Activated T-helper 17 cell treated with anti-CD3 and anti-CD28 coated beads, Interleukin-2, amount 50 U/mL, for 72 hours (primary cell): ENCODE data around the gene CDCP2. TPM values are rescaled to one million over a fixed set of nuclear protein-coding genes. Genes with fewer than 3 reads are reported as not detected.
"Not testable (repeated sequence)": the region's sequence is repeated elsewhere in the genome, so short reads cannot be mapped to it uniquely, and the experiment has no call there.

Experiments
- ATAC-seq: fragments of 150-1000 bp; cut with Tn5 transposase; replicated peaks from 2 replicates; pipeline ENCODE4 v1.10.0; 2021; ENCODE audit warnings: mild to moderate bottlenecking, moderate library complexity
- H3K27ac Mint-ChIP-seq: one replicate; pipeline ENCODE4 v1.8.0; 2022; ENCODE audit warnings: mixed read lengths
- H3K27me3 Mint-ChIP-seq: one replicate; pipeline ENCODE4 v1.8.0; 2022; ENCODE audit warnings: mixed read lengths
- H3K36me3 Mint-ChIP-seq: one replicate; pipeline ENCODE4 v1.8.0; 2022; ENCODE audit warnings: low read depth, mild to moderate bottlenecking, mixed read lengths
- H3K4me1 Mint-ChIP-seq: one replicate; pipeline ENCODE4 v1.8.0; 2022; ENCODE audit warnings: mixed read lengths
- H3K4me3 Mint-ChIP-seq: one replicate; pipeline ENCODE4 v1.8.0; 2022; ENCODE audit warnings: mild to moderate bottlenecking, mixed read lengths
- H3K9me3 Mint-ChIP-seq: one replicate; pipeline ENCODE4 v1.8.0; 2022; ENCODE audit warnings: mixed read lengths
- total RNA-seq, 2 donors: library from RNA; stranded (reverse); gene quantifications; one replicate each; pipeline ENCODE4 v1.2.3, GENCODE V29; 2022

CDCP2 gene
- total RNA-seq, 2 donors from 2014 or later = 0.16 TPM; not detected in 1

- Mint-ChIP-seq H3K27me3 (no peaks in the 10 kb centered on the region), H3K4me1 (peaks cover 7% of the 10 kb centered on the region), H3K36me3 (no peaks in the 10 kb centered on the region), H3K4me3 (no peak overlapping the region), H3K9me3 (no peaks in the 10 kb centered on the region), H3K27ac (no peak overlapping the region)
- ATAC-seq = no peak
These were observed 21.3 kb upstream of the CDCP2 start for GRCh38 chr1:54174106-54174505.

- Mint-ChIP-seq H3K4me1 (peaks cover 7% of the 10 kb centered on the region), H3K27ac (no peak overlapping the region), H3K27me3 (no peaks in the 10 kb centered on the region), H3K9me3 (no peaks in the 10 kb centered on the region), H3K4me3 (no peak overlapping the region), H3K36me3 (no peaks in the 10 kb centered on the region)
- ATAC-seq = no peak
These were observed 20.9 kb upstream of the CDCP2 start for GRCh38 chr1:54173681-54174080.

GRCh38 chr1:54172614-54173599, 20.1 kb upstream of the CDCP2 start:
- H3K4me3 Mint-ChIP-seq = no peak overlapping the region
- no peak for ATAC-seq
- no peaks in the 10 kb centered on the region for H3K27me3 Mint-ChIP-seq
- H3K27ac Mint-ChIP-seq = no peak overlapping the region
- H3K9me3 Mint-ChIP-seq = no peaks in the 10 kb centered on the region
- no peaks in the 10 kb centered on the region for H3K36me3 Mint-ChIP-seq
- H3K4me1 Mint-ChIP-seq = peaks cover 7% of the 10 kb centered on the region

GRCh38 chr1:54171606-54172005, 18.8 kb upstream of the CDCP2 start:
- H3K4me3 Mint-ChIP-seq = no peak overlapping the region
- H3K27ac Mint-ChIP-seq = peak overlapping the region; percentile 86
- no peak for ATAC-seq
- peaks cover 7% of the 10 kb centered on the region for H3K4me1 Mint-ChIP-seq
- H3K36me3 Mint-ChIP-seq = no peaks in the 10 kb centered on the region
- no peaks in the 10 kb centered on the region for H3K27me3 Mint-ChIP-seq
- no peaks in the 10 kb centered on the region for H3K9me3 Mint-ChIP-seq

- Mint-ChIP-seq H3K36me3 (no peaks in the 10 kb centered on the region), H3K4me3 (no peak overlapping the region), H3K27me3 (no peaks in the 10 kb centered on the region), H3K4me1 (peaks cover 7% of the 10 kb centered on the region), H3K27ac (peak overlapping the region; percentile 86), H3K9me3 (no peaks in the 10 kb centered on the region)
- ATAC-seq = no peak
These were observed 18.2 kb upstream of the CDCP2 start for GRCh38 chr1:54171016-54171415.

- H3K27me3 Mint-ChIP-seq = no peaks in the 10 kb centered on the region
- H3K27ac Mint-ChIP-seq = no peak overlapping the region
- no peaks in the 10 kb centered on the region for H3K9me3 Mint-ChIP-seq
- peaks cover 7% of the 10 kb centered on the region for H3K4me1 Mint-ChIP-seq
- ATAC-seq = no peak
- no peak overlapping the region for H3K4me3 Mint-ChIP-seq
- no peaks in the 10 kb centered on the region for H3K36me3 Mint-ChIP-seq
These were observed 16.3 kb upstream of the CDCP2 start for GRCh38 chr1:54169068-54169467.

- Mint-ChIP-seq H3K9me3 (no peaks in the 10 kb centered on the region), H3K27ac (no peak overlapping the region), H3K4me1 (peaks cover 7% of the 10 kb centered on the region), H3K36me3 (no peaks in the 10 kb centered on the region), H3K27me3 (no peaks in the 10 kb centered on the region), H3K4me3 (no peak overlapping the region)
- no peak for ATAC-seq
These were observed 15.6 kb upstream of the CDCP2 start for GRCh38 chr1:54168206-54168965.

- Mint-ChIP-seq H3K4me3 (no peak overlapping the region), H3K27me3 (no peaks in the 10 kb centered on the region), H3K4me1 (peaks cover 7% of the 10 kb centered on the region), H3K27ac (no peak overlapping the region), H3K36me3 (no peaks in the 10 kb centered on the region), H3K9me3 (no peaks in the 10 kb centered on the region)
- no peak for ATAC-seq
These were observed 14.8 kb upstream of the CDCP2 start for GRCh38 chr1:54167422-54168139.

GRCh38 chr1:54166357-54166756, 13.6 kb upstream of the CDCP2 start:
- not testable (repeated sequence) for H3K27ac Mint-ChIP-seq, H3K27me3 Mint-ChIP-seq, H3K4me1 Mint-ChIP-seq, ATAC-seq, H3K4me3 Mint-ChIP-seq, H3K9me3 Mint-ChIP-seq, H3K36me3 Mint-ChIP-seq

GRCh38 chr1:54165146-54165545, 12.3 kb upstream of the CDCP2 start:
- no peaks in the 10 kb centered on the region for H3K36me3 Mint-ChIP-seq
- no peak overlapping the region for H3K4me3 Mint-ChIP-seq
- H3K27ac Mint-ChIP-seq = no peak overlapping the region
- no peaks in the 10 kb centered on the region for H3K27me3 Mint-ChIP-seq
- no peaks in the 10 kb centered on the region for H3K9me3 Mint-ChIP-seq
- no peaks in the 10 kb centered on the region for H3K4me1 Mint-ChIP-seq
- no peak for ATAC-seq

- H3K4me3 Mint-ChIP-seq = no peak overlapping the region
- no peak overlapping the region for H3K27ac Mint-ChIP-seq
- H3K36me3 Mint-ChIP-seq = no peaks in the 10 kb centered on the region
- H3K9me3 Mint-ChIP-seq = no peaks in the 10 kb centered on the region
- no peak for ATAC-seq
- H3K4me1 Mint-ChIP-seq = no peaks in the 10 kb centered on the region
- H3K27me3 Mint-ChIP-seq = no peaks in the 10 kb centered on the region
These were observed 10.8 kb upstream of the CDCP2 start for GRCh38 chr1:54163573-54163972.

GRCh38 chr1:54163051-54163450, 10.3 kb upstream of the CDCP2 start:
- Mint-ChIP-seq H3K4me1 (no peaks in the 10 kb centered on the region), H3K4me3 (no peak overlapping the region)

GRCh38 chr1:54161495-54162168, 8.8 kb upstream of the CDCP2 start:
- H3K36me3 Mint-ChIP-seq = no peaks in the 10 kb centered on the region
- H3K9me3 Mint-ChIP-seq = no peaks in the 10 kb centered on the region
- no peak overlapping the region for H3K27ac Mint-ChIP-seq
- no peaks in the 10 kb centered on the region for H3K27me3 Mint-ChIP-seq
- no peaks in the 10 kb centered on the region for H3K4me1 Mint-ChIP-seq
- ATAC-seq = no peak
- H3K4me3 Mint-ChIP-seq = no peak overlapping the region

More at GRCh38 chr1:54163051-54163450, 10.3 kb upstream of the CDCP2 start:
- Mint-ChIP-seq H3K27me3 (no peaks in the 10 kb centered on the region), H3K27ac (no peak overlapping the region), H3K9me3 (no peaks in the 10 kb centered on the region), H3K36me3 (no peaks in the 10 kb centered on the region)
- no peak for ATAC-seq

GRCh38 chr1:54160351-54160750, 7.6 kb upstream of the CDCP2 start:
- H3K27me3 Mint-ChIP-seq = no peaks in the 10 kb centered on the region
- ATAC-seq = no peak
- no peak overlapping the region for H3K27ac Mint-ChIP-seq
- H3K4me3 Mint-ChIP-seq = no peak overlapping the region
- H3K36me3 Mint-ChIP-seq = no peaks in the 10 kb centered on the region
- H3K9me3 Mint-ChIP-seq = no peaks in the 10 kb centered on the region
- no peaks in the 10 kb centered on the region for H3K4me1 Mint-ChIP-seq
